ENCODE data around the gene SSBP4.

SSBP4 gene

DNA sequence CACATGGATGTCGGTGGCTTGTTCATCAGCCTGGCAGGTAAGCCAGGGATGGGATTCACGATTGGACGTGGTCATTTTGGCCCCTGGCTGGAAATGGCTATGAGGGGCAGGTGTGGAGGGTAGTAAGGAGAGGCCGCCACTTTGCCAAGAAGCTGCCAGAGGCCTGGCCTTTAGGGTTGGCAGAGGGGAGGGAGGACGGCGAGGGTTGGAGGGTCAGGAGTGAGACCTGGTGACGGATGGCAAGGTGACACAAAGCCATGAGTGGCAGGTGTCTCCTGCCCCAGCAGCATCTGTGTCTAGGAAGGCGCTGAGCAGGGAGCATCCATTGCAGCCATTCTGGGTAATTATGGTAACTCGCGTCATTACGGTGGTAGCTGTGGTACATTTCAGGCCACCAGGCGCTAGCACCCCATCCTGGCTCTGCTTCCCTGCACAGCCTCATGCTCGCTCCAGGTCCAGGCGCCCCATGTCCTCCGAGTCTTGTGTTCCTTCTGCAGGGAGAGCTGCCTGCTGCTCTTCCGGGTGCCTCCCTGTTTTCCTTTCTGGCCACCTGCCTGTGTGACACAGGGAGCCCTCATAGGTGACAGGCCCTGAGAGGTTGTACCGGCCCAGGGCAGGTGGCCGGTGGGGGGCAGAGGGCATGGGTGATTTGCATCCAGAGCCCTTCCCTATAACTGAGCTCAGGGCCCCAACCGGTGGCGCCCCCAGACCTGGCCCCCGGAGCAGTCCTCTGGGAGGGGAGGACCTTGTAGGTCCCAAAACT lies 4.2 kb downstream of the SSBP4 start:
- Histone ChIP-seq H3K27me3 (ENCODE audit: control insufficient read depth, low read length) (no peaks in the 10 kb centered on the region), H3K9me2 (replicated peaks; ENCODE audit: control insufficient read depth, low read length) (no peaks in the 10 kb centered on the region), H3K4me3 (ENCODE audit: low read length) (peak overlapping the region; percentile 90), H3F3A (ENCODE audit: control insufficient read depth, insufficient read depth) (peaks cover 30% of the 10 kb centered on the region), H3K4me1 (ENCODE audit: control insufficient read depth, low read length) (peaks cover 86% of the 10 kb centered on the region), H3K27ac (ENCODE audit: low read depth, low read length) (peak overlapping the region; percentile 87), H3K9me3 (ENCODE audit: control insufficient read depth, insufficient read depth, low read length) (no peaks in the 10 kb centered on the region), H3K79me2 (ENCODE audit: control insufficient read depth, low read length) (peaks cover 83% of the 10 kb centered on the region), H3K36me3 (ENCODE audit: control insufficient read depth, low read length) (peaks cover 50% of the 10 kb centered on the region), H4K20me1 (ENCODE audit: control insufficient read depth, insufficient read depth, low read depth, low read length) (peaks cover 17% of the 10 kb centered on the region; the same call in 1 of the 2 replicates), H3K4me2 (ENCODE audit: low read length) (peak overlapping the region; percentile 79)
- TF ChIP-seq, protein P1, sequence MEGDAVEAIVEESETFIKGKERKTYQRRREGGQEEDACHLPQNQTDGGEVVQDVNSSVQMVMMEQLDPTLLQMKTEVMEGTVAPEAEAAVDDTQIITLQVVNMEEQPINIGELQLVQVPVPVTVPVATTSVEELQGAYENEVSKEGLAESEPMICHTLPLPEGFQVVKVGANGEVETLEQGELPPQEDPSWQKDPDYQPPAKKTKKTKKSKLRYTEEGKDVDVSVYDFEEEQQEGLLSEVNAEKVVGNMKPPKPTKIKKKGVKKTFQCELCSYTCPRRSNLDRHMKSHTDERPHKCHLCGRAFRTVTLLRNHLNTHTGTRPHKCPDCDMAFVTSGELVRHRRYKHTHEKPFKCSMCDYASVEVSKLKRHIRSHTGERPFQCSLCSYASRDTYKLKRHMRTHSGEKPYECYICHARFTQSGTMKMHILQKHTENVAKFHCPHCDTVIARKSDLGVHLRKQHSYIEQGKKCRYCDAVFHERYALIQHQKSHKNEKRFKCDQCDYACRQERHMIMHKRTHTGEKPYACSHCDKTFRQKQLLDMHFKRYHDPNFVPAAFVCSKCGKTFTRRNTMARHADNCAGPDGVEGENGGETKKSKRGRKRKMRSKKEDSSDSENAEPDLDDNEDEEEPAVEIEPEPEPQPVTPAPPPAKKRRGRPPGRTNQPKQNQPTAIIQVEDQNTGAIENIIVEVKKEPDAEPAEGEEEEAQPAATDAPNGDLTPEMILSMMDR (IDR thresholded peaks at IDR 0.05; ENCODE audit: low read depth, low read length, poor library complexity, severe bottlenecking), result no peak
- TF ChIP-seq EZH2phosphoT487 (IDR thresholded peaks at IDR 0.05; ENCODE audit: borderline replicate concordance, low read length), result no peak

DNA sequence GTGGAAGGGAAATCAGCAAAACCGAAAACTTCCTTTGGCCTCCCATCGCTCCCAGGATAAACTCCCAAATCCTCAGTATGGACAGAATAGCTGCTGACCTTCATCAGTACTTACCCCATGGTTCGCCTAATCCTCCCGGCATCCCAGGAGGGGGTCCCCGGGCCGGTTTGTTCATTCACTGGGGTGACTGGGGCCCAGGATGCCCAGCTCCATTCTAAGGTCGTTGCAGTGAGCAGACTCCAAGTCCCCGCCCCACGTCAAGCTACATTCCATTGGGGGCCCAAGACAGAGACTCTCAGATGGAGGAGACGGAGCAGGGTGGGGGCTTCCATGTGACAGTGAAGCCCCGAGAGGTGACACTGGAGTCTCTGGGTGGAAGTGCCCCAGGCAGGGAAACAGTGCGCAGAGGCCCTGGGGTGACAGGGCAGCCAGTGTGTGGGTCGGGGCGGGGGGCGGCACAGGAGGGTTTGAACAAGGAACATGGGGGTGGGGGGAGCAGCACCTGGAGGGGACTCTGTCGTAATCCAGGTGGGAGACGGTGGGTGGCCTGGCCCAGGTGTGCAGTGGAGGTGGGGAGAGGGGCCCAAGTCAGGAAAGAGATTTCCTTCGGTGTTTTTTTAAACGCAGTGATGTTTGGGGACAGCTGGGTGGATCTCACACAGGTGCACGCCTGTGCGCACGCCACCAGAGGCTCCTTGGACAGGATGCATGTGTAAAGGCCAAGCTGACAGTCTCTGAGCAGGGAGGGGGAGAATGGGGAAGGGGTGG lies 5.1 kb downstream of the SSBP4 start:
- Histone ChIP-seq H3K79me2 (ENCODE audit: control insufficient read depth, low read length) (peaks cover 83% of the 10 kb centered on the region), H3K4me1 (ENCODE audit: control insufficient read depth, low read length) (peaks cover 88% of the 10 kb centered on the region), H4K20me1 (ENCODE audit: control insufficient read depth, insufficient read depth, low read depth, low read length) (peaks cover 17% of the 10 kb centered on the region; the same call in 1 of the 2 replicates), H3K27ac (ENCODE audit: low read depth, low read length) (peak overlapping the region; percentile 87), H3K4me2 (ENCODE audit: low read length) (peak overlapping the region; percentile 79), H3K36me3 (ENCODE audit: control insufficient read depth, low read length) (peaks cover 50% of the 10 kb centered on the region), H3K9me3 (ENCODE audit: control insufficient read depth, insufficient read depth, low read length) (no peaks in the 10 kb centered on the region), H3F3A (ENCODE audit: control insufficient read depth, insufficient read depth) (peaks cover 27% of the 10 kb centered on the region), H3K4me3 (ENCODE audit: low read length) (peak overlapping the region; percentile 90), H3K27me3 (ENCODE audit: control insufficient read depth, low read length) (no peaks in the 10 kb centered on the region), H3K9me2 (replicated peaks; ENCODE audit: control insufficient read depth, low read length) (no peaks in the 10 kb centered on the region)
- no peak for TF ChIP-seq EZH2phosphoT487 (IDR thresholded peaks at IDR 0.05; ENCODE audit: borderline replicate concordance, low read length)
- TF ChIP-seq, protein P1 (IDR thresholded peaks at IDR 0.05; ENCODE audit: low read depth, low read length, poor library complexity, severe bottlenecking), result no peak

DNA sequence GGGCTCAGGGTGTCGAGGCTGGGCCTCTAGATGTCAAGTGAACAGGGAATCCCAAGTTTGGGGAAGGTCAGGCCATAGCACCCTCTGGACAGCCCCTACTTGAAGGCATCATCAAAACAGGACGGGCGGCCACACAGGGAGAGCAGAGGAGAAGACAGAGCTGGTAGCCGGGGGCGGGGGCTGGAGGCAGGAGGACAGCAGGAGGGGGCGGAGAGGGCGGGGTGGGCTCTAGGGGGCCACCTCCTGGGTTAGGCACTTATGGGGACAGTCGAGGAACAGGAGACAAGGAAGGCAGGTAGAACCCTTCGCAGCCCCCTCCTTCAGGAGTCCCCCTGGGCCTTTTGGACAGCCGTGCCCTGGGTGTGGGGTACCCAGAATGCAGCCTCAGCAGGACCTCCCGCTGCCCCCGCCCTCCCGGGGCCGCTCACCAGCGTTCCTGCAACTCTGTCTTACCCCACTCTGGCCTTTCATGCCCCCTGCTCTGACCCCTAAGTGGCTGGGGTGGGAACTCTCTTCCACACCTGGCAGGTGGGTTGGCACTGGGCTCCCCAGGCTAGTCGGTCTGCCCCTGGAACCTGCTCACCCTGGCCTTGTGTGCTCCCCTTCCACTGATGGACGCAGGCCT lies 5.8 kb downstream of the SSBP4 start:
- Histone ChIP-seq H3K27me3 (ENCODE audit: control insufficient read depth, low read length) (no peaks in the 10 kb centered on the region), H3F3A (ENCODE audit: control insufficient read depth, insufficient read depth) (peaks cover 27% of the 10 kb centered on the region), H4K20me1 (ENCODE audit: control insufficient read depth, insufficient read depth, low read depth, low read length) (peaks cover 20% of the 10 kb centered on the region; the same call in 1 of the 2 replicates), H3K27ac (ENCODE audit: low read depth, low read length) (peak overlapping the region; percentile 87), H3K36me3 (ENCODE audit: control insufficient read depth, low read length) (peaks cover 49% of the 10 kb centered on the region), H3K79me2 (ENCODE audit: control insufficient read depth, low read length) (peaks cover 85% of the 10 kb centered on the region), H3K9me2 (replicated peaks; ENCODE audit: control insufficient read depth, low read length) (no peaks in the 10 kb centered on the region), H3K4me1 (ENCODE audit: control insufficient read depth, low read length) (peaks cover 95% of the 10 kb centered on the region), H3K9me3 (ENCODE audit: control insufficient read depth, insufficient read depth, low read length) (no peaks in the 10 kb centered on the region), H3K4me3 (ENCODE audit: low read length) (peak overlapping the region; percentile 90), H3K4me2 (ENCODE audit: low read length) (peak overlapping the region; percentile 79)
- TF ChIP-seq EZH2phosphoT487 (IDR thresholded peaks at IDR 0.05; ENCODE audit: borderline replicate concordance, low read length), result no peak
- TF ChIP-seq, protein P1 (IDR thresholded peaks at IDR 0.05; ENCODE audit: low read depth, low read length, poor library complexity, severe bottlenecking), result no peak
